NCI-H1694 treated with DMSO at 0.1 percent for 48 hours (cell line): ENCODE data around the gene OR51A7.
"Not testable (repeated sequence)": the region's sequence is repeated elsewhere in the genome, so short reads cannot be mapped to it uniquely, and the experiment has no call there.

ENCODE experiments used
- DNase-seq: peaks from one replicate; lab custom pipeline; 2025; lab: John Stamatoyannopoulos, UW

Gene OR51A7

DNA sequence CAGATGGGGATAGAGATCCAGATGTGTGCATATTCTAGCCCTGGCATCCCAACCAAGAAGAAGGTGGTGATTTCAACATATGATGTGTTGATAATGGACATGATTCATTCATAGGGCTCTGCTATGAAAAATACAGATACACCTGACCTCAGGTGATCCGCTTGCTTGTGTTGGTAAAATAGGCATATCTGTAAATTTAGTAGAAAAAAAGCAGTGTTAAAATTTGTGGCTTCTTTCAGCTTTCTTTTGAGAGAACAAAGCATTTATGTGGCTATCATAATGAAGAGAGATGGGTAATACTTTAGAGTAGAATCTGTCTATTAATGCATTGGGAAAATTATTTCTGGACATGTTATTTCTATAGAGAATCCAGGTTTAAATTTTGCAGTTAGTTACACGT is 52.0 kb downstream of the OR51A7 start, which contains the start of gene OR51A2:
TSS of gene OR51A2 (minus strand) at position 101 of the 400 bp plus-strand sequence. CDS start at position 101, 0 bp downstream.
- DNase-seq, result not testable (repeated sequence)

DNA sequence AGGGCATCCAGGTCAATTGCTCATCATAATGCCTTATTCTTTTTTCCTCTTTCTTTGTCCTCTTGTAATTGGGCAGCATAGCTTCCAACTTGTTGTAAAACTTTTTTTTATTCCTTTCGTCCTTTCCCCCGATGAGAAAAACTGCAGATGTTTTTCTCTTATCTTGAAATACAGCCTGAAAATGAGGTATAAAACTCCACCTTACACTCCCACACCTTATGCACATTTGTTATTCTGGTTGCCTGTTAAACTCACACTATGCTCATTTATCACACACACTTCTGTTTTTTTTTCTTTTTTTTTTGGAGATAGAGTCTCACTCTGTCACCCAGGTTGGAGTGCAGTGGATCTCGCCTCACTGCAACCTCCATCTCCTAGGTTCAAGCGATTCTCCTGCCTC is 53.8 kb downstream of the OR51A7 start:
- no peak for DNase-seq
